T-cell (primary cell): ENCODE results near the gene RAPH1. TPM values are rescaled to one million over a fixed set of nuclear protein-coding genes. Genes with fewer than 3 reads are reported as not detected.
"Not testable (repeated sequence)": the region's sequence is repeated elsewhere in the genome, so short reads cannot be mapped to it uniquely, and the experiment has no call there.

Experiments used
- ATAC-seq, 4 experiments: fragments of 200-7000 bp in 3 of 4; fragments of 150-1000 bp in 1 of 4; cut with Tn5 transposase; replicated peaks in 1 of 4; 1 replicate in 3 of 4; 2 replicates in 1 of 4; pipeline ENCODE4 v1.10.0; 2021; ENCODE audit warnings: moderate library complexity in 3 of 4, mild to moderate bottlenecking in 2 of 4, moderate number of reproducible peaks in 1 of 4
- CTCF ChIA-PET, 2 donors: fragments of 300-600 bp; sonication (Branson Sonifier 250); formaldehyde crosslinking; loops; one replicate each; lab custom pipeline; 2022; ENCODE audit warnings: antibody characterized with exemption in 2 of 2; lab: Charles Lee
- POLR2A ChIA-PET, 2 donors: fragments of 300-600 bp; sonication (Branson Sonifier 250); formaldehyde crosslinking; loops; one replicate each; lab custom pipeline; 2022; ENCODE audit warnings: antibody characterized with exemption in 2 of 2; lab: Charles Lee
- DNase-seq, 35 experiments: peaks; one replicate each; pipeline versions ENCODE4 v3.0.0 to v3.0.0-alpha.2; 2013 to 2023
- H3K27ac ChIP-seq: one replicate; pipeline ENCODE4 v1.5.1; 2013; ENCODE audit warnings: low read length
- H3K27me3 ChIP-seq, 2 experiments: replicated peaks in 1 of 2; 1 replicate in 1 of 2; 2 replicates in 1 of 2; pipeline versions ENCODE4 v1.6.1 to v1.7.0; 2013; ENCODE audit warnings: low read length in 1 of 2, mixed read lengths in 1 of 2; ENCODE audit not compliant: control insufficient read depth in 2 of 2, insufficient read depth in 2 of 2; ENCODE audit errors: extremely low read depth in 1 of 2
- H3K36me3 ChIP-seq, 2 donors: 1 replicate in 1 of 2; 2 replicates in 1 of 2; pipeline versions ENCODE4 v1.6.1 to v1.7.0; 2013; ENCODE audit warnings: low read length in 1 of 2; ENCODE audit not compliant: control insufficient read depth in 2 of 2, insufficient read depth in 1 of 2; ENCODE audit errors: extremely low read depth in 1 of 2
- H3K4me1 ChIP-seq, 2 experiments: 1 replicate in 1 of 2; 2 replicates in 1 of 2; pipeline versions ENCODE4 v1.6.1 to v1.7.0; 2013; ENCODE audit warnings: low read length in 2 of 2, mixed read lengths in 1 of 2; ENCODE audit not compliant: insufficient read depth in 2 of 2, control insufficient read depth in 1 of 2; ENCODE audit errors: extremely low read depth in 1 of 2
- H3K4me3 ChIP-seq, 2 donors: 1 replicate in 1 of 2; 2 replicates in 1 of 2; pipeline versions ENCODE4 v1.5.1 to v1.7.0; 2013; ENCODE audit warnings: mild to moderate bottlenecking in 2 of 2, low read length in 1 of 2, moderate library complexity in 1 of 2; ENCODE audit not compliant: control insufficient read depth in 1 of 2; ENCODE audit errors: extremely low read depth in 1 of 2
- H3K9me3 ChIP-seq: 2 replicates; pipeline ENCODE4 v1.7.0; 2013
- H3K27ac Mint-ChIP-seq, 2 donors: one replicate each; pipeline ENCODE4 v1.8.0; 2020 to 2021; ENCODE audit warnings: mild to moderate bottlenecking in 2 of 2, mixed read lengths in 2 of 2
- H3K27me3 Mint-ChIP-seq, 2 donors: one replicate each; pipeline ENCODE4 v1.8.0; 2021 to 2022; ENCODE audit warnings: mixed read lengths in 2 of 2
- H3K36me3 Mint-ChIP-seq: one replicate; pipeline ENCODE4 v1.8.0; 2021; ENCODE audit warnings: mixed read lengths
- H3K4me1 Mint-ChIP-seq, 3 donors: one replicate each; pipeline ENCODE4 v1.8.0; 2020 to 2022; ENCODE audit warnings: mixed read lengths in 3 of 3, mild to moderate bottlenecking in 1 of 3
- H3K4me3 Mint-ChIP-seq, 3 donors: one replicate each; pipeline ENCODE4 v1.8.0; 2020 to 2022; ENCODE audit warnings: mild to moderate bottlenecking in 3 of 3, mixed read lengths in 3 of 3, moderate library complexity in 3 of 3
- H3K9me3 Mint-ChIP-seq, 3 donors: one replicate each; pipeline ENCODE4 v1.8.0; 2020 to 2022; ENCODE audit warnings: mixed read lengths in 3 of 3
- WGBS: methylation state at CpG from one replicate; pipeline ENCODE4 v1.1.5; 2013; ENCODE audit warnings: missing lambda C conversion rate; ENCODE audit not compliant: insufficient coverage; 5-methylcytosine and 5-hydroxymethylcytosine counted together
- total RNA-seq, 35 experiments: library from RNA in 6 of 35; stranded (reverse) in 6 of 35; fragments of 120-200 nt in 1 of 35; gene quantifications; one replicate each; pipeline versions ENCODE4 v1.2.1 to v1.2.4 and lab custom pipeline; 2013 to 2026

The RAPH1 gene
- total RNA-seq, 5 donors from 2014 or later (not counting 1 experiment from before 2014, with no cell fraction given), result 1.4 to 4.4 (median 2.8) TPM

- ATAC-seq, result peak; percentile 50 to 70 (median 60)
- POLR2A ChIA-PET, result interaction anchor here in 1 of 2 donors (0.5 kb wide), 1 partner anchor 81 kb away, joined by 5 read pairs; no protein-coding TSS in a partner anchor
Observed at GRCh38 chr2:203533676-203534591, 1.2 kb downstream of the RAPH1 start.

GRCh38 chr2:203532957-203533658, 2.0 kb downstream of the RAPH1 start:
- Mint-ChIP-seq H3K4me1 (peaks cover 20 to 28% (median 24%) of the 10 kb centered on the region in 3 donors), H3K4me3 (peak overlapping the region; percentile 75 to 90 (median 82)), H3K27ac (no peak overlapping the region), H3K27me3 (peaks cover 25 to 27% of the 10 kb centered on the region in 2 donors), H3K9me3 (peaks cover 4 to 10% (median 4%) of the 10 kb centered on the region in 3 donors), H3K36me3 (peaks cover 2% of the 10 kb centered on the region)
- DNase-seq (peak in 1 of 35 experiments; percentile 12), ATAC-seq (no peak)
- CTCF ChIA-PET, result interaction anchor here in 1 of 2 donors (1.1 to 1.7 kb wide), 2 partner anchors 188 to 282 kb away, joined by 7 to 8 read pairs; no protein-coding TSS in a partner anchor
- 28% methylated on average over 3 of the region's 7 CpGs for WGBS
- Histone ChIP-seq H3K27ac (no peak overlapping the region), H3K4me3 (no peak overlapping the region), H3K4me1 (peaks cover 17 to 20% of the 10 kb centered on the region in 2 experiments), H3K36me3 (no peaks in the 10 kb centered on the region), H3K9me3 (peaks cover 4% of the 10 kb centered on the region), H3K27me3 (peaks cover 0 to 8% of the 10 kb centered on the region in 2 experiments)
- POLR2A ChIA-PET, result interaction anchor here in 1 of 2 donors (0.6 kb wide), 1 partner anchor 251 kb away, joined by 4 read pairs; no protein-coding TSS in a partner anchor

More at GRCh38 chr2:203533676-203534591, 1.2 kb downstream of the RAPH1 start:
- peak overlapping the region; percentile 8 to 30 for H3K27ac Mint-ChIP-seq
- Histone ChIP-seq H3K36me3 (no peaks in the 10 kb centered on the region), H3K27me3 (peaks cover 0 to 8% of the 10 kb centered on the region in 2 experiments), H3K9me3 (peaks cover 4% of the 10 kb centered on the region), H3K27ac (no peak overlapping the region), H3K4me1 (peaks cover 17 to 20% of the 10 kb centered on the region in 2 experiments), H3K4me3 (peak overlapping the region; percentile 64 to 87)
- DNase-seq, result peak in 16 of 35 experiments; percentile 1 to 61 (median 6)
- WGBS, result 0% methylated on average over 5 of the region's 24 CpGs
- peaks cover 20 to 28% (median 24%) of the 10 kb centered on the region in 3 donors for H3K4me1 Mint-ChIP-seq
- peaks cover 8 to 18% (median 11%) of the 10 kb centered on the region in 3 donors for H3K9me3 Mint-ChIP-seq
- H3K36me3 Mint-ChIP-seq, result peaks cover 2% of the 10 kb centered on the region
- peaks cover 25 to 27% of the 10 kb centered on the region in 2 donors for H3K27me3 Mint-ChIP-seq
- CTCF ChIA-PET, result interaction anchor here in 1 of 2 donors (0.5 to 1.7 kb wide), 6 partner anchors 41 to 281 kb away, joined by 3 to 8 read pairs (median 4); no protein-coding TSS in a partner anchor
- H3K4me3 Mint-ChIP-seq, result peak overlapping the region; percentile 75 to 90 (median 82)

- ATAC-seq (no peak), DNase-seq (no peak)
- Mint-ChIP-seq H3K36me3 (peaks cover 2% of the 10 kb centered on the region), H3K27me3 (peaks cover 15 to 18% of the 10 kb centered on the region in 2 donors), H3K27ac (no peak overlapping the region), H3K9me3 (no peaks in the 10 kb centered on the region), H3K4me1 (peaks cover 0 to under 1% (median under 1%) of the 10 kb centered on the region in 3 donors), H3K4me3 (no peak overlapping the region)
- 100% methylated on average over 1 of the region's 3 CpGs for WGBS
- Histone ChIP-seq H3K36me3 (no peaks in the 10 kb centered on the region), H3K27ac (no peak overlapping the region), H3K4me1 (no peaks in the 10 kb centered on the region), H3K9me3 (no peaks in the 10 kb centered on the region), H3K27me3 (no peaks in the 10 kb centered on the region), H3K4me3 (no peak overlapping the region)
- POLR2A ChIA-PET, result no interaction called here
- CTCF ChIA-PET, result interaction anchor here in 1 of 2 donors (0.6 kb wide), 1 partner anchor 32 kb away, joined by 3 read pairs; no protein-coding TSS in a partner anchor
Observed at GRCh38 chr2:203527719-203528118, 7.4 kb downstream of the RAPH1 start.

GRCh38 chr2:203513268-203513667, 21.8 kb downstream of the RAPH1 start:
- H3K4me3 Mint-ChIP-seq, CTCF ChIA-PET, H3K4me1 Mint-ChIP-seq: not testable (repeated sequence)

GRCh38 chr2:203510941-203511305, 24.2 kb downstream of the RAPH1 start:
- Histone ChIP-seq H3K27me3 (no peaks in the 10 kb centered on the region), H3K4me3 (no peak overlapping the region), H3K36me3 (no peaks in the 10 kb centered on the region), H3K9me3 (no peaks in the 10 kb centered on the region), H3K27ac (no peak overlapping the region), H3K4me1 (no peaks in the 10 kb centered on the region)
- ATAC-seq, result no peak
- peaks cover 0 to 4% (median 3%) of the 10 kb centered on the region in 3 donors for H3K9me3 Mint-ChIP-seq
- H3K4me3 Mint-ChIP-seq, result no peak overlapping the region
- ChIA-PET POLR2A (no interaction called here), CTCF (interaction anchor here in 1 of 2 donors (0.7 to 0.8 kb wide), 2 partner anchors 26 to 1335 kb away, joined by 3 read pairs; no protein-coding TSS in a partner anchor)
- no peak for DNase-seq
- no CpG with 5 or more reads among the region's 1 CpG for WGBS
- no peak overlapping the region for H3K27ac Mint-ChIP-seq
- no peaks in the 10 kb centered on the region for H3K27me3 Mint-ChIP-seq
- peaks cover under 1% of the 10 kb centered on the region for H3K36me3 Mint-ChIP-seq
- H3K4me1 Mint-ChIP-seq, result no peaks in the 10 kb centered on the region

More at GRCh38 chr2:203513268-203513667, 21.8 kb downstream of the RAPH1 start:
- H3K36me3 ChIP-seq, H3K4me3 ChIP-seq, H3K36me3 Mint-ChIP-seq, H3K27me3 Mint-ChIP-seq, H3K27ac ChIP-seq, ATAC-seq, H3K27ac Mint-ChIP-seq, H3K9me3 ChIP-seq, POLR2A ChIA-PET, H3K4me1 ChIP-seq, DNase-seq, H3K27me3 ChIP-seq: not testable (repeated sequence)
- no CpG with 5 or more reads among the region's 9 CpGs for WGBS
- H3K9me3 Mint-ChIP-seq, result peaks cover 0 to 17% (median 4%) of the 10 kb centered on the region in 3 donors
